B cell (primary cell): ENCODE data around the gene ABR. TPM values are rescaled to one million over a fixed set of nuclear protein-coding genes. Genes with fewer than 3 reads are reported as not detected.

Source experiments
- ATAC-seq: fragments of 200-7000 bp; cut with Tn5 transposase; one replicate; pipeline ENCODE4 v1.10.0; 2021; ENCODE audit warnings: low read depth, mild to moderate bottlenecking, moderate number of reproducible peaks, moderate library complexity
- CTCF ChIA-PET: fragments of 350-600 bp; sonication (Branson Sonifier 250); formaldehyde crosslinking; loops from one replicate; lab custom pipeline; 2021; ENCODE audit warnings: antibody characterized with exemption, inconsistent platforms; lab: Charles Lee
- POLR2A ChIA-PET: fragments of 350-600 bp; sonication (Branson Sonifier 250); formaldehyde crosslinking; loops from one replicate; lab custom pipeline; 2021; ENCODE audit warnings: antibody characterized with exemption; lab: Charles Lee
- DNase-seq: peaks from one replicate; pipeline ENCODE4 v3.0.0; 2013
- H2AFZ ChIP-seq: 2 replicates; pipeline ENCODE4 v1.6.1; 2012; ENCODE audit warnings: mild to moderate bottlenecking, low read depth, low read length; ENCODE audit not compliant: insufficient read depth, poor library complexity, severe bottlenecking
- H3K27ac ChIP-seq, 2 donors: 1 replicate in 1 of 2; 2 replicates in 1 of 2; pipeline ENCODE4 v1.5.1; 2012 to 2013; ENCODE audit warnings: low read length in 2 of 2, mild to moderate bottlenecking in 2 of 2, moderate library complexity in 1 of 2
- H3K27me3 ChIP-seq, 4 experiments: fragments of 200-600 bp in 1 of 4; sonication (generic) in 1 of 4; replicated peaks in 1 of 4; 1 replicate in 2 of 4; 2 replicates in 2 of 4; pipeline versions ENCODE4 v1.6.1 to v1.7.0; 2013 to 2016; ENCODE audit warnings: low read length in 3 of 4, mild to moderate bottlenecking in 2 of 4, mixed read lengths in 1 of 4, moderate library complexity in 1 of 4; ENCODE audit not compliant: insufficient read depth in 4 of 4, control insufficient read depth in 3 of 4; ENCODE audit errors: control extremely low read depth in 1 of 4
- H3K36me3 ChIP-seq, 2 experiments: replicated peaks in 1 of 2; 1 replicate in 1 of 2; 2 replicates in 1 of 2; pipeline versions ENCODE4 v1.6.1 to v1.7.1; 2013; ENCODE audit warnings: low read length in 1 of 2; ENCODE audit not compliant: insufficient read depth in 2 of 2, control insufficient read depth in 1 of 2; ENCODE audit errors: control extremely low read depth in 1 of 2, extremely low read depth in 1 of 2
- H3K4me1 ChIP-seq, 2 donors: fragments of 200-600 bp in 1 of 2; sonication (generic) in 1 of 2; 1 replicate in 1 of 2; 2 replicates in 1 of 2; pipeline versions ENCODE4 v1.5.1 to v1.6.1; 2013 to 2017; ENCODE audit warnings: low read length in 2 of 2; ENCODE audit not compliant: control insufficient read depth in 2 of 2, insufficient read depth in 2 of 2
- H3K4me2 ChIP-seq: replicated peaks from 2 replicates; pipeline ENCODE3; 2012; ENCODE audit warnings: mild to moderate bottlenecking, low read depth, low read length; ENCODE audit not compliant: poor library complexity, severe bottlenecking
- H3K4me3 ChIP-seq, 5 experiments: fragments of 200-600 bp in 1 of 5; sonication (generic) in 1 of 5; 1 replicate in 3 of 5; 2 replicates in 2 of 5; pipeline versions ENCODE4 v1.5.1 to v1.7.0; 2011 to 2016; ENCODE audit warnings: low read length in 4 of 5, mild to moderate bottlenecking in 4 of 5, low read depth in 2 of 5, control low read depth in 1 of 5, moderate library complexity in 1 of 5; ENCODE audit not compliant: insufficient read depth in 1 of 5; ENCODE audit errors: control extremely low read depth in 1 of 5, extremely low read depth in 1 of 5
- H3K79me2 ChIP-seq: fragments of 200-600 bp; sonication (generic); one replicate; pipeline ENCODE4 v1.6.0; 2016; ENCODE audit warnings: low read length; ENCODE audit not compliant: control insufficient read depth, insufficient read depth
- H3K9ac ChIP-seq: fragments of 200-600 bp; sonication (generic); 2 replicates; pipeline ENCODE4 v1.6.1; 2017; ENCODE audit warnings: mild to moderate bottlenecking, low read length, moderate library complexity
- H3K9me3 ChIP-seq, 3 donors: one replicate each; pipeline versions ENCODE4 v1.6.1 to v1.7.1; 2013; ENCODE audit warnings: low read length in 2 of 3; ENCODE audit not compliant: control insufficient read depth in 2 of 3, insufficient read depth in 1 of 3; ENCODE audit errors: control extremely low read depth in 1 of 3
- H4K20me1 ChIP-seq: 2 replicates; pipeline ENCODE4 v1.6.0; 2012; ENCODE audit warnings: mild to moderate bottlenecking, low read length; ENCODE audit not compliant: insufficient read depth, control insufficient read depth, poor library complexity, severe bottlenecking
- H3K27ac Mint-ChIP-seq: one replicate; pipeline ENCODE4 v1.8.0; 2021; ENCODE audit warnings: mixed read lengths
- H3K27me3 Mint-ChIP-seq: one replicate; pipeline ENCODE4 v1.8.0; 2021; ENCODE audit warnings: mixed read lengths
- H3K4me1 Mint-ChIP-seq: one replicate; pipeline ENCODE4 v1.8.0; 2021; ENCODE audit warnings: mixed read lengths
- H3K4me3 Mint-ChIP-seq: one replicate; pipeline ENCODE4 v1.8.0; 2021; ENCODE audit warnings: mixed read lengths
- H3K9me3 Mint-ChIP-seq: one replicate; pipeline ENCODE4 v1.8.0; 2022; ENCODE audit warnings: mixed read lengths; ENCODE audit not compliant: insufficient read depth
- CTCF ChIP-seq: fragments of 200-600 bp; IDR thresholded peaks from one replicate; pipeline ENCODE4 v1.8.0; 2022; ENCODE audit warnings: antibody characterized with exemption, mild to moderate bottlenecking
- EZH2 ChIP-seq: IDR thresholded peaks from 2 replicates; pipeline ENCODE4 v1.6.1; 2012; ENCODE audit warnings: borderline replicate concordance, low read depth, mild to moderate bottlenecking, moderate library complexity, low read length; ENCODE audit not compliant: insufficient read depth, poor library complexity, severe bottlenecking
- WGBS: methylation state at CpG from one replicate; pipeline ENCODE4 v1.1.5; 2013; ENCODE audit warnings: missing lambda C conversion rate; ENCODE audit not compliant: insufficient coverage; 5-methylcytosine and 5-hydroxymethylcytosine counted together
- intact Hi-C: fragments of 100-400 bp; cut with micrococcal nuclease; formaldehyde crosslinking; loops from one replicate; pipeline ENCODE4 v1.10.0; 2022
- polyA plus RNA-seq: library from polyadenylated mRNA; depleted of rRNA; stranded (reverse); fragments of >200 nt; gene quantifications from 2 replicates; pipeline ENCODE4 v1.2.3, GENCODE V29; 2012
- total RNA-seq, 2 donors: library from RNA; stranded (reverse); fragments of 120-200 nt in 1 of 2; gene quantifications; 1 replicate in 1 of 2; 2 replicates in 1 of 2; pipeline versions ENCODE4 v1.2.3 to v1.2.4, GENCODE V29; 2013 to 2022

The ABR gene
- total and polyA plus RNA-seq, 2 donors (not counting 1 experiment from before 2014, with no cell fraction given) = 79.8 to 262 TPM

GRCh38 chr17:1053661-1054360 is 126.0 kb downstream of the ABR start:
- Mint-ChIP-seq H3K9me3 (no peaks in the 10 kb centered on the region), H3K27ac (no peak overlapping the region), H3K27me3 (no peaks in the 10 kb centered on the region), H3K4me3 (no peak overlapping the region), H3K4me1 (no peaks in the 10 kb centered on the region)
- H3K27ac ChIP-seq = no peak overlapping the region
- H3K9me3 ChIP-seq = peaks cover 0 to 4% (median 0%) of the 10 kb centered on the region in 3 donors
- WGBS = 94% methylated on average over 35 of the region's 35 CpGs
- peaks cover 15% of the 10 kb centered on the region for H3K79me2 ChIP-seq
- no peaks in the 10 kb centered on the region for H3K4me1 ChIP-seq
- peaks cover 0 to 40% of the 10 kb centered on the region in 2 experiments for H3K36me3 ChIP-seq
- DNase-seq = no peak
- no peak overlapping the region for H3K9ac ChIP-seq
- H3K27me3 ChIP-seq = no peaks in the 10 kb centered on the region
- no peak overlapping the region for H2AFZ ChIP-seq
- ChIA-PET POLR2A (no interaction called here), CTCF (no interaction called here)
- TF ChIP-seq CTCF = no peak
- no peak for TF ChIP-seq EZH2
- no peak overlapping the region for H3K4me2 ChIP-seq
- intact Hi-C loops = no loop called here
- no peaks in the 10 kb centered on the region for H4K20me1 ChIP-seq
- no peak for ATAC-seq
- no peak overlapping the region for H3K4me3 ChIP-seq
